Measurements from ENCODE around the gene AGTPBP1.

- TF ChIP-seq CTCF (IDR thresholded peaks at IDR 0.05) (no peak), EP300 (IDR thresholded peaks at IDR 0.05) (no peak)
Observed at GRCh38 chr9:85645909-85646627, 95.7 kb downstream of the AGTPBP1 start.
